HL-60 (cell line): ENCODE results near the gene TEX35.

Experiments used
- CTCF ChIP-seq: IDR thresholded peaks from one replicate; pipeline ENCODE4 v1.5.1; 2011; ENCODE audit warnings: low read length, control low read depth, inconsistent platforms; ENCODE audit not compliant: insufficient read depth
- POLR2AphosphoS5 ChIP-seq: IDR thresholded peaks from 2 replicates; pipeline ENCODE4 v1.6.1; 2012; ENCODE audit warnings: low read depth
- REST ChIP-seq: IDR thresholded peaks from 2 replicates; pipeline ENCODE4 v1.6.1; 2012; ENCODE audit warnings: low read depth; ENCODE audit not compliant: insufficient replicate concordance
- SPI1 ChIP-seq: IDR thresholded peaks from 2 replicates; pipeline ENCODE4 v1.6.1; 2012; ENCODE audit warnings: low read depth, mild to moderate bottlenecking, borderline replicate concordance

GRCh38 chr1:178477373-178477772 lies 35.5 kb upstream of the TEX35 start:
- TF ChIP-seq CTCF = no peak
- no peak for TF ChIP-seq SPI1
- no peak for TF ChIP-seq POLR2AphosphoS5
- no peak for TF ChIP-seq REST
